ENCODE data around the gene RNF141.

RNF141 gene

GRCh38 chr11:10480026-10480425, 61.0 kb downstream of the RNF141 start:
- DNase-seq, result peak in 1 of 14 donors; percentile 34

DNA sequence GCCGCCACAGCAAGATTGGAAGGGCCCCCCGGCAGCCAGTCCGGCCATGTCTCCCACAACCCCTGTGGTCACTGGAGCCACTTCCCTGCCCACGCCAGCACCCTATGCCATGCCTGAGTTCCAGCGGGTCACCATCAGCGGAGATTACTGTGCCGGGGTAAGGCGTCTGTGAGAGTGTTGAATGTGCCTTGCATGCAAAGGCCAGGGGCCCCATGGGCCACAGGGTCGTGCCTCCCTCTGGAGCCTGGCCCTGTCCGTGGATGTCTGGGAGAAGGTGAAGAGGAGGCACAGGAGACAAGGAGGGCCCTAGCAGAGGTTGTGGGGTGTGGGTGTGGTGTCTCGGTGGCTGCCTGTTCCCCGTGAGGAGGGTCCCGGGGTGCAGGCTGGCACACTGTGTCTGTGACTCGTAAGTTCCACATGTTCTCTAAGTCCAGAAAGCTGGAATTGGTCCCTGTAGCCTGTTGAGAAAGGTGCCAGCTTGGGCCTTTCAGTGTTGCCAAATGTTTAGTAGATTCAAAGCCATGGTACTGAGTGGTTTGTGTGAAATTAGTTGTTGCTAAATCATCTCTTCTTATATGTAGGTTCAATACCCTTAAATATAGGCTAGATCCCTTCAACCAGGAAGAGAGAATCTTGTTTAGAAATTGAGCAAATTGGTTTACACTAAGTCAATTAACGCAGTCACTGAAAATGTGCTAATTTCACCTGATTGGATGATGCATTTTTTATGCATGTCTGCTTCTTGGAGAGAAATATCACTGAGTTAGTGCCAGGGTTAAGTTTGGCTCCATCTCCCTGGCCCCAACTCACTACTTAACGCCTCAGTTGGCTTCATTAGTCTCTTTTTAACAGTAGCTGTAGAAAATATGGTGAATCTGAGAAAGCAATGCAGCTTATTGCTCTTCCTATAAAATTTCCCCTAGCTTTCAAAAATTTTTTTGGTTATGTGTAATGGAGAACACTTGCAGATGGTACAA, 62.1 kb downstream of the RNF141 start:
- peak in 4 of 14 donors; percentile 15 to 78 (median 42) for DNase-seq

GRCh38 chr11:10478066-10478465, 62.9 kb downstream of the RNF141 start:
- no peak for DNase-seq

DNA sequence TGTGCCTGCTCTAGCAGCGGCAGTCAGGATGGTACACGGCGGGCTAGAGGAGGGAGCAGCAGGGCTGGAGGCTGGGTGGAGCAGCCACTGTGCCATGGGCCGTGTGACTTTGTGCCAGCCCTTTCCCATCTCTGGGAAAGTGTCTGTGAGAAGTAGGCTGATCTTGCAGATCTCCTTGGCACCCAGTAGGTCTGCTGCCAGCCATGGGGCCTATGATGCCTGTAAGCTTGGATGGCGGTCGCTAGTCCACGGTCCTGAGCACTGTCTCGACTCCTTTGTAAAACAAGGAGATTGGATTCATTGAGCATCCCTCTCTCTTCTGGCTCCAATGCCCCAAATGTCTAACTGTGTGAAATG, 63.3 kb downstream of the RNF141 start:
- DNase-seq, result peak in 1 of 14 donors; percentile 17

DNA sequence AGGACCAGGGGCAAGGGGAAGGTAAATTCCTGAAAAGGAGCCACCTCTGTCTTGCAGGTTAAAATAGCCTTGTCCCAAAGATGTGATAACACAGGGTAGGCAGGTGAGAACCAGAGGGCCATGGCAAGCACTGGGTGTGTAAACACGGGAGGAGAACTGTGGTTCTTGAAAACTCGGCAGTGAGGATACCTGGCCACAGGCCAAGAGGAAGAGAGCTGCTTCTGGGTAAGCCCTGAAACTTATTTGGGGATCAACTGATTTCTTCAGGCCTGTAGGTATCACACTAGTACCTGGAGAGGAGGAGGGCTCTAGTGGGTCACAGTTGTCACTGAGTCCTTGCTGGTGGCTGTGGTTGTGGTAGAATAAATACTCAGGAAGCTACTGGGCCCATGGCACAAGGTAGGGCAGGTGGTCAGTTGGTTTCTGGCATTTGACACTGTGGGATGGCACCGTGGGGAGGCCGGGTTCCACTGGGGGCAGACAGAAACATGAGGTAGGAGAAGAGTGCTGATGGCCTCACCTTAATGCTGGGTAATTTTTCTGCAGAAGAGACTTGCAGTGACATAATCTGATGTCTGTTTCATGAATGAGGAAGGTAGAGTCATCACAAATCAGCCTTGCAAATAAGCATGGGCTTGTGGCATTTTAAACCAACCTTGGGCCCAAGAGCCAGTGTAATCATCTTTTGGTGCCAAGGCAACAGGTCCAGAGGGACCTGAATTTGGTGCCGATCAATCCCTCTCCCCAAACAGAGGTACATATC, 63.9 kb downstream of the RNF141 start:
- no peak for DNase-seq

GRCh38 chr11:10476342-10476741, 64.6 kb downstream of the RNF141 start:
- DNase-seq, result no peak

- DNase-seq, result no peak
Measured at GRCh38 chr11:10474551-10474950, 66.4 kb downstream of the RNF141 start.

- DNase-seq, result no peak
Measured at GRCh38 chr11:10473371-10473770, 67.6 kb downstream of the RNF141 start.

- no peak for DNase-seq
Measured at GRCh38 chr11:10462746-10463300, 78.2 kb downstream of the RNF141 start.

All from C1 segment of cervical spinal cord (tissue), 14 donors.